GM19372 (cell line): ENCODE results near the gene SPATA2L.

ENCODE experiments used
- ATAC-seq: cut with Tn5 transposase; IDR thresholded peaks from one replicate; pipeline ENCODE4 v1.9.1; 2021; ENCODE audit warnings: mild to moderate bottlenecking, low read depth, moderate library complexity; ENCODE audit not compliant: unreplicated experiment

The SPATA2L gene, protein sequence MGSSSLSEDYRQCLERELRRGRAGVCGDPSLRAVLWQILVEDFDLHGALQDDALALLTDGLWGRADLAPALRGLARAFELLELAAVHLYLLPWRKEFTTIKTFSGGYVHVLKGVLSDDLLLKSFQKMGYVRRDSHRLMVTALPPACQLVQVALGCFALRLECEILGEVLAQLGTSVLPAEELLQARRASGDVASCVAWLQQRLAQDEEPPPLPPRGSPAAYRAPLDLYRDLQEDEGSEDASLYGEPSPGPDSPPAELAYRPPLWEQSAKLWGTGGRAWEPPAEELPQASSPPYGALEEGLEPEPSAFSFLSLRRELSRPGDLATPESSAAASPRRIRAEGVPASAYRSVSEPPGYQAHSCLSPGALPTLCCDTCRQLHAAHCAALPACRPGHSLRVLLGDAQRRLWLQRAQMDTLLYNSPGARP

DNA sequence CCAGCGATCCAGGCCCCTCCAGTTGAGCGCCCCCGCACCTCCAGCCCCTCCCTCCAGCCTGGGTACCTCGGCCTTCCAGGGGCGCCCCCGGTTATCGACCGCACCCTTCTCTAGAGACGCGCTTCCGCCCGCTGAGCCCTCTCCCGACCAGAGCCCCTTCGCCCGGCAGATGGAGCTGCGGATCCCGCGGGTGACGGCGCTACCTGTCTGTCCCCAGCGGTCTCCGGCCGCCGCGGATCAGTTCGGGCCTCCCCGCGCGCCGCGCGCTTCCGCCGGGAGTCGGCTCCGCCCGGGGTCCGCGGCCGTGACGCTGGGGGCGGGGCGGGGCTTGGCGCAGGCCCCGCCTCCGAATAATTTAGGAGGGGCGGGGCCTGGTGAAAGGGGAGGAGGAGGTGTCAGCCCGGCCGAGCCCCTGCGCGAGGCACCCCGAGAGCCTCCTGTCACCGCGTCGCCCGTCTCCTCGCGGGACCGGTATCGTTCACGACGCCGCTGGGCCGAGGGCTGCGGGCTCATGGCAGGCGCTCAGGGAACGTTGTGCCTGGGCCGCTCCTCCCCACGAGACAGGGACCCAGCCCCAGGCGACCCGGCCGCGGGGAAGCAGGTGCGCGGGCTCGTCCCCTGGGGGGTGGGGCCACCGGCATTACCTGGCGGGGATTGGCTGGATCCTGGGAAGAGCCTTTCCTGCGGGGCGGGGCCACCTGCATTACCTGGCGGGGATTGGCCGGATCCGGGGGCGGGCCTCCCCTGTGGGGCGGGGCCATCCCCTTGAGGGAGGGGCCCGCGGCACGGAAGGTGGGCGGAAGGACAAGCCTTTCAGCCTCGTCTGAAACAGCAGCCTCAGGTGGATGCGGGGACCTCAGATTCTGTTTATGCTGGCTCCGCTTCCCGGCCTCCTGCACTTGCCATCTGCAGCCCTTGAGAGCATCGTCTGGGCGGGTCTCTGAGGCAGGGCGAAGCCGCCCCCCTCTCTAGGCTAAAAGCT lies at the start of gene SPATA2L:
Gene SPATA2L, minus strand, starts transcription at position 281 of the 982 bp plus-strand sequence. CDS start 473 bp downstream, outside the sequence.
- peak; percentile 64 for ATAC-seq

DNA sequence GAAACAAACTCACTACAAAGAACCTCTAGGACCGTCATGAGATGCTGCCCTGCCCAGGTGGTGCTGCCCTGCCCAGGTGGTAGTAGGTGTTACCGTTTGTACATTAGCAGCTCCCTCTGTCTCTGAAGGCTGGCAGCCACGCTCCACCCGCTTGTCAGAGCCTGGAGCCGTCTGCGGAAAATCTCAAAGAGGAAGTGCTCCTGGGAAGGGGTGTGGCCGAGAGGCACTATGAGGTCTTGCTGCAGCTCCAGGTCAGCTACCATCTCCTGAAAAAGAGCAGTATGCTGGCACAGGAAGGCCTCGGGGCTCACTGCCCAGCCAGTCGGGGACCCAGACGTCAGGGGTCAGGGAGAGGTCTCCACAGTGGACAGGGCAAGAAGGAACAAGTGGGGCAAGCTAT lies 48.1 kb upstream of the SPATA2L start:
- ATAC-seq = no peak

DNA sequence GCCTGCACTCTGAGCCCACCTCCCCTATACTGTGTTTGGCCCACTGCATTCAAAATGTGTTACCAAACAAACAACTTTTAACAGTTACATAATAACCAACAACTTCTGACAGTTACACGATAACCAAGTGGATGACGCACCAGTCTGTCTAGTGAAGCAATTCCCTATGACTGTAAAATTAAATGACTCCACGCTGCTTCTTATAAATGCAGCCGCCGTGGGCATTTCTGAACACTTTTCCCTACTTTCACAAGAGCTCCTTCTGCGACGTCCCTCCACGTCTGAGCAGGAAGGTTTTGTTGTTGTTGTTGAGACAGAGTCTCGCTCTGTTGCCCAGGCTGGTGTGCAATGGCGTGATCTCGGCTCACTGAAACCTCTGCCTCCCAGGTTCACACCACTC lies 47.4 kb upstream of the SPATA2L start:
- ATAC-seq = no peak

DNA sequence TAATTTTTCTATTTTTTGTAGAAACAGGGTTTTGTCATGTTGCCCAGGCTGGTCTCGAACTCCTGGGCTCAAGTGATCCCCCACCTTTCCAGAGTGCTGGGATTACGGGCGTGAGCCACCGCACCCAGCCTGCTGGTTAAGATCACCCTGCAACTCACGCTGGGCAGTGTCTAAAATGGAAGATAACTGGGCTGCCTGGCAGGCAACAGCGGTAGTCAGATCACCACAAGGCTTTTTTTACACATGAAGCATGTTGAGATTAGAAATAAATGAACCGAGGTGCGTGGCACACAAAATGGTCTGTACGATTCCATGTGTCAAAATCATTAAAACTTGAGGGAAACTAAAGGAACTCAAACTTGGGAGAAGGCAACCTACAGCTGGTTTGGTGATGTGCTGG lies 46.6 kb upstream of the SPATA2L start:
- ATAC-seq = no peak

DNA sequence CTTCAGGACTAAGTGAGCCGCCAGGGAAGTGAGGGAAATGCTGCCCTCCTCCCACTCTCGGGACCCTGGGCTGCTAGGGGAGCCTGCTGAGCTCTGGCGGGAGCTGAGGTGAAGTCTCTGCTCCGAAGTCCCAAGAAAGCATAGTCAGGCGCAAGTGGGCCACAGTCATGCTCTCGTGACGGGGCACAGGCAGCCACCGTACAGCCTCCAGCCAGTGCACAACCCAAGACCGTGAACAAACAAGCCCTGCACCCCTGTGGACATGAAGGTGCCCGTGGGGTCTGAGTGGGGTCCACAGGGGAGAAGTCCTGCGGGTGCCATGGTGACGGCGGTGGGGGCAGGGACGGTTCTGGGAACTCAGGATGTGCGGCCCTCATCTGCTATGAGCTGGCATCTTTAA lies 44.5 kb upstream of the SPATA2L start:
- ATAC-seq = no peak

DNA sequence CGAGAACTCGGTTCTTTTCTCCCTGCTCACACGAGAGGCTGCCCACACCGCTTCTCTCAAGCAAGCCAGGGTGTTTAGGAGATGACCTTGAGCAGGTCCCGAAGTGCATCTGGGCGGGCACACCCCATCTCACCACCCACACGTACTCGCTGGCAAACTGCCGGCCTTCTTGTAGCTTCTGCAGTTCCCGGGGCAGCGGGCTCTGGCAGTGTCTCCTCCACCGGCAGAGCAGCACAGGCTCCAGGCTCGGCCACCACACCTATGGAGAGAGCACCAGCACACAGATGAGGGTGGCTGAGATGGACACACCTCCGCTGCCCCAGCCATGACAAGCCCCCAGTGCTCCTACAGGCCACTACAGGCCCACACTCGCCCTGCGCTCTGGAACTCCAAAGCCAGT lies 43.3 kb upstream of the SPATA2L start:
- no peak for ATAC-seq

DNA sequence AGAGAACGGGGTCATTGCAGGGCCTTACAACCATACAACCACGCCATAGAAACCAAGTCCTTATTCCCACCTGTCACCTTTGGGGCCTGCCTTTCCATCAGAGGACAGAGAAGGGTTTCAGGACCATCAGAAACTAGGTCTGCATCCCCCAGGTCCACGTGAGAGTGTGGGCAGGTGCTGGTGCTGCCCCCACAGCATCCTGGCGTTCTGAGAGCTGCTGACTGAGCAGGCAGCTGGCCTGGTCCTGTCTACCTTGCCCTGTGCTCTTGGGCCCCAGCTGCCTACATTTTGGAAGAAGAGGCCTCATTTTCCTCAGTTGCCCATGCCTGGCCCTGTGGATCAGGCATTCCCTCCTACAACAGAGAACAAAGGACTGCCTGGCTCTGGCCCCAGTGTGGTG lies 41.4 kb upstream of the SPATA2L start:
- ATAC-seq = no peak

DNA sequence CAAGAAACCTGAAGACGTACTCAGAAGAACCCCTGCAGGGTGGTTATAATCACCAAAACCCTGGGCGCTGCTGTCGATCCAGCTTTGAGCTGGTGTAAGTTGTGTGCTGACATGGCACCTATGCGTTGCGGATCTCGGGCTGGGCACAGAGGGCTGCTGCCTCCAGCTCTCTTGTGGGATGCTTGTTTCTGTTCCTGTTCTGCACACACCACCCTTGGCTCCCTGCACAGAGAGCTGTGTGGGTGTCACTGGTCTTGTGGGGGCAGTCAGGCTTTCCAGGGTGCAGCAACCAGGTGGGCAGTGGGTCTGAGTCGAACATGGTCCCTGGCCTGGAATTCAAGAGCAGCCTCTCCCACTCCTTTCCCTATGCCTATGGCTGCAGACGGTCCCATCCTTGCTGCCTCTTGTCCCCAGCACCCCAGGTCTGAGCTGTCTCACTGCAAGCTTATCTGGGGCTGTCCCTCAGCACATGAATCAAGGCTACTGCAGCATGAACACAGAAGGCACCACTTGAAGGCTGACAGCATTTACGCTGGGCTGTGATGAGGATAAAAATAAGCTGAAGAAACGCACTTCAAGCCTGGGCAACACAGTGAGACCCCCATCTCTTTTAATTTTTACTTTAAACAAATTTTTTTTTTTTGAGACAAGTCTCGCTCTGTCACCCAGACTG lies 40.0 kb upstream of the SPATA2L start:
- no peak for ATAC-seq

DNA sequence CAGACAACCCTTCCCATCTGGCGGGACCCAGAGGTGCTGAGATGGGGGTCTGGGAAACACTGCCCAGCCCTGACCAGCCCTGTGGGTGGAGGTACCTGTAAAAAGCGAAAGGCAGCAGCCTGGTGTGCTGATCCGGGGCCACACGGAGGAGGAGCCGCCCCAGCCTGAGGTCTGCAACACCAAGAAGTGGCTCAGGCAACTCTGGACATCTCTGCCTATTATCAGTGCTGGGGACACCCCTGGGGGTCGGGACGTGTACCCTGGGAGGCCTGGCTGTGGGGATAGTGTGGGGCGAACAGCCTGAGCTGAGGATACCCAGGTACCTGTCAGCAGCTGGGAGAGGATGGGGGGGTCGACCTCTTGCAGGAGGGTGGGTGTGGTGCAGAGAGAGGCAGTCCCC lies 37.9 kb upstream of the SPATA2L start:
- ATAC-seq = no peak

DNA sequence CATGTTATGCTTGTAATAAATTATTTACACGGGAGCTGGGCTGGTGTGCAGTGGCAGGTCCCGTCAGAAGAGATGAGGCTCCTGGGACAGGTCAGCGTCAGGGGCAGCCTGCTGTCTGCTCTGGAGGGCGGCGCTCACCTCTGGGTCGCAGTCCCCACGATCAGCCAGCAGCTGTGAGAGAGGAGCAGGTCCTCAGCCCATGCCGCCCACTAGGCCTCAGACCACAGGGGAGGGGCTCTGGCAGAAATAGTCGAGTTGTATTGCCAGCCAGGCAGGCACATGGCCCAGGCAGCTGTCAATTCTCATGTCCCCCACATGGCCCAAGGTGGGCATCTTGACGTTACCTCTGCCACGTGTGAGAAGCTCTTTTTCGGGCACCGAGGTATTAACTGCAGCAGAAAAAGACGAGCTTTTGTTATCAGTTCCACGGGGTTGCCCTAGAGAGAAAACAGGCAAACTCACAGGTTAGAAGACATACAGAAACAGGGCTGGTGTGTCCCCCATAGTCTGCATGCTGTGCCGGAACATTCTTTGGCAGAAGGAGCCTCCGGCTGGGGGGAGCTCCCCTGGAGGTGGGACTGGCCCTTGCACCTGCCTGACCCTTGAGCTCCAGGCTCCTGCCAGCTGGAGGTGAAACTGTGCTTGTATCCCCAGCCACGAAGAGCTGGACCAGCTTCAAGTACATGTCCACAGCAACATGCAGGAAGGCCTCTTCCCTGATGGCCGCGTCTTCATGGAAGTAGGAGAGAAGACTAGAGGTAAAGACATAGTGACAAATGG lies 37.2 kb upstream of the SPATA2L start:
- no peak for ATAC-seq

DNA sequence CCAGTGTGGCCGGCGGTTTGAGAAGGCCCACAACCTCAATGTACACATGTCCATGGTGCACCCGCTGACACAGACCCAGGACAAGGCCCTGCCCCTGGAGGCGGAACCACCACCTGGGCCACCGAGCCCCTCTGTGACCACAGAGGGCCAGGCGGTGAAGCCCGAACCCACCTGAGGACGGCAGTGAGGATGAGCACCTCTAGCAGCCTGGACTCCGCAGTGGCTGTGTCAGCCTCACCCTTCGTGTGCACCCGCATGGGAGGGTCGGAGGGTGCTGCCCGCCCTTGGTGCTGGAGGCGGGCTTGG lies 36.5 kb upstream of the SPATA2L start:
- no peak for ATAC-seq

DNA sequence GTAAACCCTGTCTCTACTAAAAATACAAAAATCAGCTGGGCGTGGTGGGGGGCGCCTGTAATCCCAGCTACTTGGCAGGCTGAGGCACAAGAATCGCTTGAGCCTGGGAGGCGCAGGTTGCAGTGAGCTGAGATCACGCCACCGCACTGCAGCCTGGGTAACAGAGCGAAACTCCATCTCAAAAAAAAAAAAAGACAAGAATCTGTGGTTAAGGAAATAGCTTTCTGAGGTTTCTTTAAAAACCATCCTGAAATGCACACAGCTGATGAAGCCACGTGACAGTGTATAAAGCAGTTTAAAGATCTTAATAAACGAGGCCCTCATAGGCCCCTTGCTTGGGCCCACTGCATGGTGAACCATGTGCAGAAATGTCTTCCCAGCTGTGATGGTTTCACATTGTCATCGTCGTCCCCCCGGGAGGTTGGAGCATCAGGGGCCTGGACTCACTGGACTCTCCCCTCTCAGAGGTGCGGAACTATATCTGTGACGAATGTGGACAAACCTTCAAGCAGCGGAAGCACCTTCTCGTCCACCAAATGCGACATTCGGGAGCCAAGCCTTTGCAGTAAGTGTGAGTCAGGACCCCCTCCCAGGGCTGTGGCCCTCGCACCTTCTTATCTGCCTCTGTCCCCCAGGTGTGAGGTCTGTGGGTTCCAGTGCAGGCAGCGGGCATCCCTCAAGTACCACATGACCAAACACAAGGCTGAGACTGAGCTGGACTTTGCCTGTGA lies 36.0 kb upstream of the SPATA2L start:
- ATAC-seq = no peak

DNA sequence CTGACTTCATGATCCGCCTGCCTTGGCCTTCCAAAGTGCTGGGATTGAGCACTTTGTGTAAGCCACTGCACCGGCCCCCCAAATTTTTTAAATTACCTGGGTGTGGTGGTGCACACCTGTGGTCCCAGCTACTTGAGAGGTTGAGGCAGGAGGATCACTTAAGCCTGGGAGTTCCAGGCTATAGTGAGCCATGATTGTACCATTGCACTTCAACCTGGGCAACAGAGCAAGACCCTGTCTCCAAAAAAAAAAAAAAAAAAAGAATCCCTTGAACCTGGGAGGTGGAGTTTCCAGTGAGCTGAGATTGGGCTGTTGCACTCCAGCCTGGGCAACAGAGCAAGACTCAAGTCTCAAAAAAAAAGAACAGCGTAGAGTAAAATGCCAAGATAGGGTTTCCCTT lies 35.0 kb upstream of the SPATA2L start:
- no peak for ATAC-seq

DNA sequence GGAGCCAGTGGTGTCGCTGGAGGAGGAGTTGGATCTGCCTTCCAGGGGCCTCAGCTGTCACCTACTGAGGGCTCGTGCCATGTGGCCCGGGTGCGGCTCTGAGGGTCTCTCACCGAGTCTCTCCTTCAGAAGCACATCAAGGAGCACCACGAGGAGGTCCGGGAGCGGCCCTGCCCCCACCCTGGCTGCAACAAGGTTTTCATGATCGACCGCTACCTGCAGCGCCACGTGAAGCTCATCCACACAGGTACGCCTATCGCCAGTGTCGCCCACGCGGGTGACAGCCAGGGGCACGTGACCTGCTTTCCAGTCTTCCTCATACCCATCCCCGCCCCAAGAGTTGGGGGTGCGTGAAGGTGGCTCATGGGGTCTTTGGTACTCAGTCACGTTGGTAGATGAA lies 32.3 kb upstream of the SPATA2L start:
- no peak for ATAC-seq

DNA sequence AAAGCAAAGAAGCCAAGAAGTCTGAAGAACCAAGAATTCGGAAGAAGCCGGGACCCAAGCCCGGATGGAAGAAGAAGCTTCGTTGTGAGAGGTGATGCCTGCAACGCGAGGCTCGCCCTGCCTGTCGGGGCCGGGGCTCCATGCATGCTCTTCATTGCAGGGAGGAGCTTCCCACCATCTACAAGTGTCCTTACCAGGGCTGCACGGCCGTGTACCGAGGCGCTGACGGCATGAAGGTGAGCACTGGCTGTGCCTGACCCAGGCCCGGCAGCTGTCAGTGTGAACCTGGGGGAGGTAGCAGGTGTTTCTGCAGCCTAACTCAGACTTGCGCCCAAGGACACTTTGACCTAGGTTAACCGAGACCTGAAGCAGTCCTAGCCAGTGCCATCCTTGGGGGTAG lies 31.8 kb upstream of the SPATA2L start:
- ATAC-seq = no peak

DNA sequence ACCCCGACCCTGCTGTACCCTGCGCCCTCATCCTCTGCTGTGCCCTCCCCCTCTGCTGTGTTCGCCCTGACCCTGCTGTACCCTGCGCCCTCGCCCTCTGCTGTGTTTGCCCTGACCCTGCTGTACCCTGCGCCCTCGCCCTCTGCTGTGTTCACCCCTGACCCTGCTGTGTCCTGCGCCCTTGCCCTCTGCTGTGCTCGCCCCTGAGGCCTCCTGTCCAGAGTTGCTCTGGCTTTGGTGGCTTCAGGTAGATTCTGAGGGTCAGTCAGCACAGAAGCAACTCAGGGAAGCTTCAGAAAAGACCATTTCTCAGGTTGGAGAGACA lies 31.4 kb upstream of the SPATA2L start:
- ATAC-seq = no peak

DNA sequence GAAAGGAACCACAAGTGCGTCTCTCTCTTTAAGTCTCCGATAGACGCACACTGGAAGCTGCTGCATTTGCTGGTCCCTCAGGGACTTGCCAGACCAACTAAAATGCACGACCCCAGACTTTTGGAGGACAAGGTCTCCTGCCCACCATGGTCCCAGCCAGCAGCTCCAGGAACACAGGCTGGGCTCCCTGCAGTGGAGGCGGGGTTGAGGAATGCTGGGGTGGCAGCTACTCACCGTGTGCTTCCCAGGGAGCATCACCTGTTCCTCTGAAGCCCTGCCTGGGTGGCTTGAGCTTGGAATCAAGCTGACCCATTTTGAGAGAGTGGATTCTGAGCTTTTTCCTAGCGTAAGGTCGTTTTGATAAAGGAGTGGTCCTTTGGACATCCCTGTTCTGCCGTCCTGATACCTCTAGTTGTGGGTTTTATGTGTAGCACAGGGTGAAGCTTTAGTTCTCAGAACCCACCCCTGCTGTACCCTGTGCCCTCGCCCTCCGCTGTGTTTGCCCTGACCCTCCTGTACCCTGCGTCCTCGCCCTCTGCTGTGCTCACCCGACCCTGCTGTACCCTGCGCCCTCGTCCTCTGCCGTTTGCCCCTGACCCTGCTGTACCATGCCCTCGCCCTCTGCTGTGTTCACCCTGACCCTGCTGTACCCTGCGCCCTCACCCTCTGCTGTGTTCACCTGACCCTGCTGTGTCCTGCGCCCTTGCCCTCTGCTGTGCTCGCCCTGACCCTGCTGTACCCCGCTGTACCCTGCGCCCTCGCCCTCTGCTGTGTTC lies 30.8 kb upstream of the SPATA2L start:
- no peak for ATAC-seq

DNA sequence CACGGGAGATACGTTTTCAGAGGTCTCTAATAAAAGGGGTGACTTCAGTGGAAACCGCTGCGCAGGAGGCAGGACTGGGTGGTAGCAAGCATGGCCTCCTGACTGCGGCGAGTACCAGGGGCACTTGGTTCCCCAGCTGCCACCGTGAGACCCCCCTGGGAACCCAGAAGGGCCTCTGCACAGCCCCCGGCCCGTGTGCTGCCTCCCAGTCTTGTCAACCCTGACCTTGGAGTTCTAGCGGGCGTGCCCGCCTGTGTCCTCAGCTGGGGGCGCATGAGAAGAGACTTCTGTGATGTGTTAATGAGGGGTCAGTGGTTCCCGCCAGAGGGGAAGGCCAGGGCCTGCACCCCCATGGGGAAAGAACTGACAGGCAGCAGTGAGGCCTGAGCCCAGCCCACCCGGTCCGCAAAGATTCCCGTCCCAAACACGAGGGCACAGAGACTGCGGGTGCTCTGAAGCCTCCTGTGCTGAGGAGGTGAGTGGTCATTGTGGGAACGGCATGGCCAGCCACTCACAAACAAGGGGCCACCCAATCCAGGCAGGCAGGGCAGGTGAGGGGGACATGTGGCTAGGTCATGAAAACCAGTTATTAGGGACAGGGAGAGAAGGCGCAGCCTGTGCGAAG lies 29.2 kb upstream of the SPATA2L start:
- ATAC-seq = no peak
